Gastrocnemius medialis (tissue), 4 donors: ENCODE measurements around the gene LUZP2.

Experiments used
- CTCF ChIP-seq, 5 experiments: fragments of 450-650 bp in 3 of 5; fragments of 200-600 bp in 2 of 5; sonication (generic) in 2 of 5; IDR thresholded peaks in 4 of 5; conservative IDR thresholded peaks in 1 of 5; 1 replicate in 4 of 5; 2 replicates in 1 of 5; pipeline ENCODE4 v1.5.1; 2016 to 2019; ENCODE audit warnings: antibody characterized with exemption in 5 of 5, mild to moderate bottlenecking in 3 of 5, moderate library complexity in 3 of 5
- POLR2A ChIP-seq, 2 donors: fragments of 450-650 bp; IDR thresholded peaks; one replicate each; pipeline ENCODE4 v1.6.1; 2017; ENCODE audit warnings: antibody characterized with exemption in 2 of 2, mild to moderate bottlenecking in 2 of 2, moderate library complexity in 2 of 2

- TF ChIP-seq CTCF (IDR thresholded peaks at IDR 0.05 in 4 of 5, conservative IDR thresholded peaks at IDR 0.05 in 1 of 5) (no peak), POLR2A (IDR thresholded peaks at IDR 0.05) (no peak)
Observed at GRCh38 chr11:24794064-24794463, 297.2 kb downstream of the LUZP2 start.
